Astrocyte (in vitro differentiated cells and primary cell): ENCODE results near the gene SLC25A21.

Source experiments
- CTCF ChIP-seq: IDR thresholded peaks from 2 replicates; pipeline ENCODE4 v1.5.1; 2011; ENCODE audit warnings: low read depth, mild to moderate bottlenecking, inconsistent platforms, low read length, moderate library complexity; ENCODE audit not compliant: insufficient read depth
- EZH2 ChIP-seq: IDR thresholded peaks from 2 replicates; pipeline ENCODE4 v1.6.1; 2012; ENCODE audit warnings: mild to moderate bottlenecking, low read length, inconsistent platforms; ENCODE audit not compliant: insufficient read depth

GRCh38 chr14:36805131-36805559 is 367.3 kb downstream of the SLC25A21 start:
- TF ChIP-seq CTCF (no peak), EZH2 (no peak)
